ENCODE measurements around the gene ZNF839. TPM values are rescaled to one million over a fixed set of nuclear protein-coding genes. Genes with fewer than 3 reads are reported as not detected.

ZNF839 gene
- 10 to 100 TPM in 2 of 4 donors, 1 to 10 TPM in 2; 7.6 to 12.5 (median 9.5) TPM for total RNA-seq

DNA sequence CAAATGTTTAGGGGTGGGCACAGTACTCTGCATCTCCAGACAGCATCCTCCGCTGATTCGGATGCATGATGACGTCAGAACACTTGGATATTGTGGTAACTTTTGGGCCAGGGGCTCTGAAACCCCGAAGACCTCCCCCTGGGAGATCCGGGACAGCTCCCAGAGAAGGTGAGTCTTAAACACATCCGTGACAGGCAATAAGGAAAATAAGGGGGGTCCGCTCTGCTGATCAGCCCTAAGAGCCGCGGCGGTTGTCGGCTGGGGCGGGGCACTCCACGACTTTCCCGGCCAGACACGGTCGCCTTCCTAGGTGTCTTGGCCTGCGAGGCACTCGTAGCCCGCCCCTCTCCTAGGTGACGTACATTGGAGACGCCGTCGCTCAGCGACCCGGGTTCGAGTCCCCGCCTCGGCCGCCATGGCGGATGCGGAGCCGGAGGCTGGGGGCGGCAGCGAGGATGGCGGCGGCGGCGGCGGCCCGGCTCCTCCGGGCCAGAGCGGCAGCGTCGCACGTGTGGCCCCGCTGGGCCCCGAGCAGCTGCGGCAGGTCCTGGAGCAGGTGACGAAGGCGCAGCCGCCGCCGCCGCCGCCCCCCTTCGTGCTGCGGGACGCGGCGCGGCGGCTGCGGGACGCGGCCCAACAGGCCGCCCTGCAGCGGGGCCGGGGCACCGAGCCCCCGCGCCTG, at the start of gene ZNF839:
Gene ZNF839, plus strand, starts transcription at position 396 of the 682 bp plus-strand sequence. Its CDS starts 20 bp downstream, at position 416.
- H3K4me1 ChIP-seq = peaks cover 39 to 75% (median 60%) of the 10 kb centered on the region in 4 donors
- intact Hi-C loops (cut with DNase I) = loop anchor here (5.0 to 10.0 kb wide), 2 partner anchors 225 to 357 kb away; partner anchors contain the start of gene DYNC1H1
- no peaks in the 10 kb centered on the region for H3K9me3 ChIP-seq
- TF ChIP-seq, protein P1, sequence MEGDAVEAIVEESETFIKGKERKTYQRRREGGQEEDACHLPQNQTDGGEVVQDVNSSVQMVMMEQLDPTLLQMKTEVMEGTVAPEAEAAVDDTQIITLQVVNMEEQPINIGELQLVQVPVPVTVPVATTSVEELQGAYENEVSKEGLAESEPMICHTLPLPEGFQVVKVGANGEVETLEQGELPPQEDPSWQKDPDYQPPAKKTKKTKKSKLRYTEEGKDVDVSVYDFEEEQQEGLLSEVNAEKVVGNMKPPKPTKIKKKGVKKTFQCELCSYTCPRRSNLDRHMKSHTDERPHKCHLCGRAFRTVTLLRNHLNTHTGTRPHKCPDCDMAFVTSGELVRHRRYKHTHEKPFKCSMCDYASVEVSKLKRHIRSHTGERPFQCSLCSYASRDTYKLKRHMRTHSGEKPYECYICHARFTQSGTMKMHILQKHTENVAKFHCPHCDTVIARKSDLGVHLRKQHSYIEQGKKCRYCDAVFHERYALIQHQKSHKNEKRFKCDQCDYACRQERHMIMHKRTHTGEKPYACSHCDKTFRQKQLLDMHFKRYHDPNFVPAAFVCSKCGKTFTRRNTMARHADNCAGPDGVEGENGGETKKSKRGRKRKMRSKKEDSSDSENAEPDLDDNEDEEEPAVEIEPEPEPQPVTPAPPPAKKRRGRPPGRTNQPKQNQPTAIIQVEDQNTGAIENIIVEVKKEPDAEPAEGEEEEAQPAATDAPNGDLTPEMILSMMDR (IDR thresholded peaks at IDR 0.05) = peak in 1 of 3 experiments; percentile 27
- no peak for TF ChIP-seq EP300 (IDR thresholded peaks at IDR 0.05)
- peak; percentile 9 for TF ChIP-seq POLR2A (IDR thresholded peaks at IDR 0.05; ENCODE audit: low read depth)
- TF ChIP-seq POLR2AphosphoS5 (IDR thresholded peaks at IDR 0.05) = peak; percentile 82 to 94
- 0% methylated on average over 2 of the region's 71 CpGs for WGBS
- H3K4me3 ChIP-seq = peak within 1 kb of the TSS; percentile 67 to 91 (median 82)
- peak; percentile 97 for DNase-seq (ENCODE audit: extremely low spot score)
- H3K27ac ChIP-seq (replicated peaks in 1 of 4) = peak within 1 kb of the TSS; percentile 96 to 98 (median 97)
- no peaks in the 10 kb centered on the region for H3K27me3 ChIP-seq
- H3K36me3 ChIP-seq = peaks cover 0 to 2% (median 0%) of the 10 kb centered on the region in 4 donors

DNA sequence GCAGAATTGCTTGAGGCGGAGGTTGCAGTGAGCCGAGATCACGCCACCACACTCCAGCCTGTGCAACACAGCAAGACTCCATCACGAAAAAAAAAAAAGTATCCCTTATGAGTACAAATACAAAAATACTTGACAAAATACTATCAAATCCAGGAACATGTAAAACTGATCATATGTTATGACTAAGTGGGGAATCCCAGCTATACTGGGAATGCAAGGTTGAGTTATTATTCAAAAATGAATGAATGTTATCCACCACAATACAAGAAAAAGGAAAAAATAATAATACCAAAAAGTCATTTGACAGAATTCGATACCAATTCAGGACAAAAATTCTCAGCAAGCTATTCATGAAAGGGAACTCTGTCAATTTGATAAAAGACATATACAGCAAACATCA, 47.2 kb upstream of the ZNF839 start:
- intact Hi-C loops (cut with DNase I) = no loop called here
- TF ChIP-seq POLR2A (IDR thresholded peaks at IDR 0.05; ENCODE audit: low read depth) (no peak), EP300 (IDR thresholded peaks at IDR 0.05) (no peak)
- TF ChIP-seq, protein P1 (IDR thresholded peaks at IDR 0.05) = no peak
- Histone ChIP-seq H3K36me3 (no peaks in the 10 kb centered on the region), H3K9me3 (no peaks in the 10 kb centered on the region), H3K4me3 (no peak overlapping the region), H3K4me1 (peaks cover 0 to 6% (median 4%) of the 10 kb centered on the region in 4 donors), H3K27ac (replicated peaks in 1 of 4) (no peak overlapping the region), H3K27me3 (no peaks in the 10 kb centered on the region)
- WGBS = 96% methylated on average over 5 of the region's 5 CpGs
- no peak for DNase-seq (ENCODE audit: extremely low spot score)

DNA sequence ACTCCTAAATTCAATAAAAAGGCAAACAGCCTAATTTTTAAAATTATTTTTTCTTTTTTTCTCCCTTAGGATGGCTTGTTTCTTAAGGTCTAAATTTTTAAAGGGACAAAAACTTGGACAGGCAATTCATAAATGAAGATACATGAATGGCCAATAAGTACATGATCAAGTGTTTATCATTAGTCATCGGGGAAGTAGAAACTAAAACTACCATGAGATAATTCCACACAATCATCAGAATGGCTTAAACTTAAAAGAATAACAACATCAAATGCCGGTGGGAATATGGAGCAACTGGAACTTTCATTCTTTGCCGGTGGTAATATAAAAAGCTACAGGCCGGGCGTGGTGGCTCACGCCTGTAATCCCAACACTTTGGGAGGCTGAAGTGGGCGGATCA, 43.7 kb upstream of the ZNF839 start:
- Histone ChIP-seq H3K9me3 (no peaks in the 10 kb centered on the region), H3K27ac (replicated peaks in 1 of 4) (no peak overlapping the region), H3K4me3 (no peak overlapping the region), H3K4me1 (peaks cover 5 to 33% (median 31%) of the 10 kb centered on the region in 4 donors), H3K36me3 (peaks cover 0 to 10% (median 2%) of the 10 kb centered on the region in 4 donors), H3K27me3 (no peaks in the 10 kb centered on the region)
- no peak for DNase-seq (ENCODE audit: extremely low spot score)
- intact Hi-C loops (cut with DNase I) = no loop called here
- WGBS = over 99% methylated on average over 7 of the region's 7 CpGs
- TF ChIP-seq POLR2AphosphoS5 (IDR thresholded peaks at IDR 0.05) (no peak), EP300 (IDR thresholded peaks at IDR 0.05) (no peak), POLR2A (IDR thresholded peaks at IDR 0.05; ENCODE audit: low read depth) (no peak)
- TF ChIP-seq, protein P1 (IDR thresholded peaks at IDR 0.05) = no peak

DNA sequence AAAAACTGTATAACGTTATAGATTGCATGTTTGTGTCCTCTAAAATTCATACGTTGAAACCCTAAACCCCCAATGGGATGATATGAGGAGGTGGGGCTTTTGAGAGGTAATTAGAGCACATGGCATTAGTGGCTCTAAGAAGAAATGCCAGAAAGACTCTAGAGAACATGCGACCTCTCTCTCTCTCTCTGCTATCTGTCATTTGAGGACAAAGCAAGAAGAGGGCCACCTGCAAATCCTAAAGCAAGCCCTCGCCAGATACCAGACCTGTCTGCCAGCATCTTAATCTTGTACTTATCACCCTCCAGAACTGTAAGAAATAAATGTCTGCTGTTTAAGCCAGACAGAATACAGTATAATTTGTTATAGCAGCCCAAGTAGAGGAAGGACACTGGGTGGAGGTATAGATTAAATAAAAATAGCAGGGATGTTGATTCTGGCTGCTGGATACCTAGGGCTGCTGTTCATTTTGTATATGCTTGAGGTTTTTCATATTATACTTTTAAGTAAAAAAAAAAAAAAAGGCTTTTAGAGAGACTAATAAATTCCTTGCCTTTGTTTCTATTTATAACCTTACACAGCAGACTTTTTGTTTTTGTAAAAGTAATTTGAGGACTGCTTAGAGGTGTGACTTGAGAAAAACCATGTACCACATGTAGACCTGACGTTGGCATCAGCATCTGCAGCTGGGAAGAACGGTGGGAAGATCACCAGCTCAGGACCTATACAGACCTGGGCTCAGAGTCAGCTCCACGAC, 41.5 kb upstream of the ZNF839 start:
- intact Hi-C loops (cut with DNase I) = no loop called here
- DNase-seq (ENCODE audit: extremely low spot score) = no peak
- no peak overlapping the region for H3K4me3 ChIP-seq
- H3K36me3 ChIP-seq = peaks cover 0 to 24% (median 2%) of the 10 kb centered on the region in 4 donors
- TF ChIP-seq, protein P1 (IDR thresholded peaks at IDR 0.05) = no peak
- peak; percentile 13 to 54 for TF ChIP-seq POLR2AphosphoS5 (IDR thresholded peaks at IDR 0.05)
- 33% methylated on average over 7 of the region's 7 CpGs for WGBS
- H3K4me1 ChIP-seq = peaks cover 5 to 33% (median 31%) of the 10 kb centered on the region in 4 donors
- H3K9me3 ChIP-seq = no peaks in the 10 kb centered on the region
- peak overlapping the region; percentile 44 to 70 (median 60) for H3K27ac ChIP-seq (replicated peaks in 1 of 4)
- no peaks in the 10 kb centered on the region for H3K27me3 ChIP-seq
